ENCODE results near the gene FNDC3A.

Gene FNDC3A

GRCh38 chr13:48975856-48976575, at the start of gene FNDC3A:
Gene FNDC3A (plus strand): TSS chr13:48975912. CDS start chr13:49006191, 30,279 bp downstream.
- DNase-seq, result peak; percentile 70

DNA sequence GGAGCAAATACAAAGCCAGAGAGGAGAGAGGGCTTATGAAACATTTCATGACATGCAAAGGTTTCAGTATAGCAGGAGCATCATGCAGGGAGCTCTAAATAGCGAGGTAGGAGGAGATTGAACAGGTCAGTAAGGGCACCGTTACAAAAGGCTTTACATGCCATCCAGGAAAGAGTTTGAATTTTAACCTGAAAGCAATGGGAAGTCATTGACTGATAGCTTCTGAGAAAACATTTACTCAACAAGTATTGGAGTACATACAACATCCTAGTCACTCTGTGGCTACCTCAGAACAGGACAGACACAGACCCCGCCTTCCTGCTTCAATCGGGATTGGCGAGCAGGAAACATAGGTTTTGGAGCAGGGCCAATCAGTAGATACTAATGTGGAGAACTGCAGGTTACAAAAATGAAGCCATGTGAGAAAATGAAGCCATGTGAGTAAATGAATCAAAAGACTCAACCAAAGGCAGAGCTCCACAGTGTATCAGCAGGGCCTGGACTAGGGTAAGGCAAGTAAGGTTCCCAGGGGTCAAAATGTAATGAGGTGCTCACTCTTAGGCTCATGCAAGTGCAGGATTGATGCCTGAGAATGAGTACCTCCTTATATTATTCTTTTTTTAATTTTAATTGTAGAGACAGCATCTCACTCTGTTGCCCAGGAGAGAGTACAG, 46.8 kb upstream of the FNDC3A start:
- no peak for DNase-seq

GRCh38 chr13:48930918-48931317, 44.8 kb upstream of the FNDC3A start:
- DNase-seq, result no peak

DNA sequence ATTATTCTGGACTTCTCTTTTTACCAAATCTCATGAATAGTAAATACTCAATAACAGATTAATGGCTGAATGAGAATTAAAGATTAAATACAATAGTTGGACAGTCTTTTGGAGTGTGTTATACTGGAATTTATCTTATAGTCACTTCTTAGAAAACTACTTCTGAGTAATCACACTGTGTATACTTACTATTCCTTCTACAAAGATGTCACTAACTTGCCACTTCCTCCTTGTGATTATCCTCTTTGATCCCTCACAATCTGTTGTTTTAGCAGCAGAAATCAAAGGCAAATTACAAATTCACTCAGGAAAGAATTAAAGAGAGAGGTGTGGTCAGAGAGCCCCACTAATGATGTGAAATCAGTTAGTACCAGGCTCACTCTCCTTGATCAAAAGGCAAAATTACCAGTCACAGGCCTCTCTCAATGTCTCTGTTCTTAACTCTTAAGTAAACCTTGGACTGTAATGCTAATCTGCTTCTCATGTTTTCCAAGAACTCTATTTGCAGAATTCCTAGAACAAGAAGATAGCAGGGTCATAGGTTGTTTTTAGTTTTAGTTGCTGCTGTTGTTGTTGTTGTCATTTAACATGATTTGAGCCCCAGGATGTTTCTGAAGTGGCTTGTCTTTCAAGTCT, 37.3 kb upstream of the FNDC3A start:
- DNase-seq, result no peak

DNA sequence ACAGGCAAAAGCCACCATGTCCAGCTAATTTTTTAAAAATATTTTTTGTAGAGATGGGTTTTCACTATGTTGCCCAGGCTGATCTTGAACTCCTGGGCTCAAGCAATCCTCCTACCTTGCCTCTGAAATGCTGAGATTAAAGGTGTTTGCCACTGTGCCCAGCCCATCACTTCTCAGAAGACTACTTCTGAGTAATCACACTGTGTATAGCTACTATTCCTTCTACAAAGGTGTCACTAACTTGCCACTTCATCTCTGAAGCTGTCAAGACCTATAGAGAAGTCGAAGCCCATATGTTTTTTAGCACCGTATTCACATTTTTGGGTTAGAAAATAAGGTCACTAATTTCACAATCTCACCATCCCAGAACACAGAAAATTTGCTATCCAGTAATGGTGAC, 36.0 kb upstream of the FNDC3A start:
- DNase-seq, result no peak

DNA sequence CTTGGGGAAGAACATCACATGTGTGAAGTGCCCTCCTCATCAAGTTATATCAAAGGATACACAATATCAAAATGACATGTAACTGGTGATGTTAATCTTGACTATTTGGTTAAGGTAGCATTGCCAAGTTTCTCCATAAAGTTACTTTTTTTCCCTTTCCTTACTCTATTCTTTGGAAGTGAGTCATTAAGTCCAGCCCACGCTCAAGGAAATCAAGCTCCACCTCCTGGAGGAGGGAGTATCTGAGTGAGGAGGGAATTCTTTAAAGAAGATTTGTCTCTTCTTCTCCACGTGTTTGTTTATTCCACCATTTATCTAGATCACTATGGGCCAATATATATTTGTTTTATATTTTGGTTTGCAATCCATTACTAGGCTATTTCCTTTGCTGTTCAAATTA, 33.6 kb upstream of the FNDC3A start:
- peak; percentile 9 for DNase-seq

- no peak for DNase-seq
Measured at GRCh38 chr13:48944221-48944620, 31.5 kb upstream of the FNDC3A start.

DNA sequence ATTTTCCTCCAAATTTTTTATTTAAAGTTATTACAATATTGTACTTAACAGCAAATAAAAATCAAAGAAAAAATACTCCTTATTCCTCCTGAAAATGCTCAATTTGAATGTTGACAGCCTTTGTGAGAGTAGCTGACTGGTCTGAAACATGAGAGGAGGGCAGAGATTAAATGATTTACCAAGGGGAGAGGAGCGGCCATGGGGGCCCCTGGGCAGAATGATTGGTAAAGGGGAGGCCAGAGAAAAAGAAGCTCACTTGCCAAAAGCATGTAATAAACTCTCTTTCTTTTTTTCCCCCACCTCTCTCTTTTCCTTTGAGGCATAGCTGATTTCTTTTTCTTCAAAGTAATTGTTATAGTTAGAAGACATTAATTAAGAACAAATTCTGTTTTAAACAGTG, 30.1 kb upstream of the FNDC3A start:
- DNase-seq, result no peak

DNA sequence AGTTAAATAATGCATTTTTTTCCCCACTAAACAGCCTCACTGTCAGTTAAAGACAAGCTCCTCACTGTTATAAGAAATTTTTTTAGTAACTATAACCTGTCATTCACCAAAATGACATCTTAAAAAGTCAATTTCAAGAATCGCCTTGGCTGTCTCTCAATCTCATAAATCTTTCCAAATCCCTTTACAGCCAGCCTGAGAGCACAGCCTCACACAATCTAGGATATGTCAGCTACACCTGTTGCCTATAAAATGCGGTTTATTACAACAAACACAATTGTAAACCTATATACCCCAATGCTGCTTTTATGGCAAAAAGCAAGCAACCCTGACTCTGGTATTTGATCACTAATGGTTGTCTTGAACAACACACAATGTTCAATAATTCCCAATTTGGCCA, 29.5 kb upstream of the FNDC3A start:
- DNase-seq, result no peak

GRCh38 chr13:48949566-48950500, 25.9 kb upstream of the FNDC3A start:
- DNase-seq, result no peak

DNA sequence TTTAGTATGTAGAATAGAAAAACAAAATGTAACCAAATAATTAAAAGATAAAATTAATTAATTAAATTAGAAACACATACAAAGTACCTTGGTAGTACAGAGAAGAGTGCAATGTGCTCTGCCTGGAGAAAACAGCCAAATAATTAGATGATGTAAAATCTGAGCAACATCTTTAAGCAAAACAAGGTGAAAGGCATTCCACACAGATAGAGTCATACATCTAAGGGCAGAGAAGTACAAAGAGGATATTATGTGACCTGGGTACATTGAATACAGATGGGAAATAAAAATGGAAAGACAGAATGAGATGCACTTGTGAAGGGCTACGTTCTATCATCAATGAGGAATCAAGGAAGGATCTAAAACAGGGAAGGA, 25.2 kb upstream of the FNDC3A start:
- DNase-seq, result no peak

DNA sequence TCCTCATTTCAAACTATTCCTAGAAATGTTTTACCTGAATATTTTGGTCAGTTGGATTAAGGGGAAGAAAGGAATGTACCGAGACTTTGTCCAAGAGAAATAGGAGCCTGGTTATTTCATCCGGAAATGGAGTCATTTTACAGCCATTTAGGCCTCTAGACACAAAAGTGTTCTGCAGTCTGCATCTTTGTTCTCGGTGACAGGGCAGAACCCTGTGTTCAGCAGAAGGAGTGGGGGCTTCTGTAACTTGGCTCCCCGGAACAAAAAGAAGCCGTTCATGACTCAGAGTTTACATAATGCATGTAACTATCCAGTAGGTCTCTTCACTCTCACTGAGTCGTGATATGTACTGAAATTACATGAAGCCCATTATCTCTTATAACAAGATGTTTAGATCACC, 21.6 kb upstream of the FNDC3A start:
- DNase-seq, result no peak

DNA sequence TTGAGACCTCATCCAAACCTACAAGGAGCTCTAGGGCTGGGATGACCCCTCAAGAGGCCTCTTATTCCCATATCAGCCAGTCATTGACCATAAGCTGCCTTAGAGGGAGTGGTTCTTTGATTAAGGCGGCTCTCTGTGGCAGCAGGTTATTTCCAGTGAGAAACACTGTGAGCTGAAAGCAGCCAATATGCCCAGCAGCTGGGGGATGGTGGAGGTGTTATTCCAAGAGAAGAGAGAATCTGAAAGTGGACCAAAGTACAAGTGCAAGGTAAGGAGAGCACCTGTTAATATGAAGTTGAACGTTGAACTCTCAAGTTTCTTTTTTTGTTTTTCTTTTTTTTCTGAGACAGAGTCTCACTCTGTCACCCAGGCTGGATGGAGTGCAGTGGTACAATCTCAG, 20.2 kb upstream of the FNDC3A start:
- DNase-seq, result no peak

- no peak for DNase-seq
Measured at GRCh38 chr13:48961379-48961778, 14.3 kb upstream of the FNDC3A start.

DNA sequence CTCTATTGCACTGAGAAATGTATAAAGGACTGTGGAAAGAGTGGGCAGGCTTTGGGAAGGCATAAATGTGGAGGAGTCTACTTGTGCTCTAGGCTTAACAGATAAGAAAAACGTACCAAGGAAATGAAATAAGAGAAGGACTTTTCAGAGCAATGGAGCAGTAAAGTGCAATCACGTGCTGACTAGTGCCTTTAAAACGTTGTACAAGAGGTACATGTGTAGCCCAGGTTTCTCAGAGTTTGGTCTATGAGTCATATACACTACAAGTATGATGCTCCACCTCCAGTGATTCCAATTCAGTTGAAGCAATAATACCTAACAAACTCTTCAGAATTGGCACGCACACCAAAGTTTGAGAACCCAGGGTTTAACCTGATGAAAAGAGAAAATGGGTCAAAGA, 13.4 kb upstream of the FNDC3A start:
- no peak for DNase-seq

- no peak for DNase-seq
Measured at GRCh38 chr13:48965736-48966135, 10.0 kb upstream of the FNDC3A start.

- DNase-seq, result no peak
Measured at GRCh38 chr13:48969685-48970084, 6.0 kb upstream of the FNDC3A start.

DNA sequence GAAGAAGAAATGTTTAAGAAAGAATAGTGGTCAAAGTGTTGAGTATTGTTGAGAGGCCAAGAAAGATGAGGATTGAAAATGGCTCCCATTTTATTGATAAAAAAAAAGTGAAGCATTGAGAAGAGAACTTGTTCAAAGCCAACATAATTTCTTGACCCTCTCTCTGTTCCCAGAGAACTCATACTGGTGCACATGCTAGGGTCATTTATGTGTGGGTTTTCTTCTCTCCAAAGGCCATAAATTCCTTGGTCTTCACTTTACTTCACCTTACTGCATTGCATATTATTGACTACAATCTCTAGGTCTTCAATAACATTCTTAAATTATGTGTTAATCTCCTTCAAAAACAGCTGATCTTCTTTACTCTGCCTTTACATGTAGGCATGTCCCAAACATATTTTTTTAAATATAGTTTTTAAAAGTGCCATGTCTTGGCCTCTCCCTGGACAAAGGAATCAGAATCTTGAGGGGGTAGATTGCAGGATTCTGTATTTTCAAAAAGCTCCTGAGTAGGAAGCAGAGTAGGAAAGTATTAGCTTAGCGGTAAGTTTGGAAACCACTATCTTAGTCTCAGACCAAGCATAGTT, 1.8 kb upstream of the FNDC3A start:
- DNase-seq, result no peak

GRCh38 chr13:48975101-48975855, 434 bp upstream of the FNDC3A start:
- DNase-seq, result peak; percentile 18

GRCh38 chr13:48976576-48977285, 1.0 kb downstream of the FNDC3A start:
- DNase-seq, result no peak

- no peak for DNase-seq
Measured at GRCh38 chr13:48977286-48977625, 1.5 kb downstream of the FNDC3A start.
